Tibial artery (tissue), 4 donors: ENCODE measurements around the gene EIPR1.

ENCODE experiments used
- DNase-seq, 2 donors: peaks; one replicate each; pipeline ENCODE4 v3.0.0-alpha.2; 2019
- H3K27ac ChIP-seq, 2 donors: fragments of 200-600 bp; sonication (generic) in 1 of 2; 1 replicate in 1 of 2; 2 replicates in 1 of 2; pipeline ENCODE4 v1.5.1; 2018 to 2019; ENCODE audit warnings: mild to moderate bottlenecking in 1 of 2
- H3K27me3 ChIP-seq, 2 donors: fragments of 200-600 bp; sonication (generic) in 1 of 2; one replicate each; pipeline versions ENCODE4 v1.5.1 to v1.6.0; 2016 to 2019
- H3K36me3 ChIP-seq, 3 donors: fragments of 200-600 bp; sonication (generic) in 2 of 3; one replicate each; pipeline ENCODE4 v1.5.1; 2016 to 2019; ENCODE audit warnings: mild to moderate bottlenecking in 2 of 3
- H3K4me1 ChIP-seq, 4 donors: fragments of 200-600 bp; sonication (generic) in 2 of 4; 1 replicate in 3 of 4; 2 replicates in 1 of 4; pipeline ENCODE4 v1.5.1; 2016 to 2019
- H3K4me3 ChIP-seq, 2 donors: fragments of 200-600 bp; sonication (generic) in 1 of 2; 1 replicate in 1 of 2; 2 replicates in 1 of 2; pipeline ENCODE4 v1.5.1; 2018 to 2019; ENCODE audit warnings: mild to moderate bottlenecking in 2 of 2
- H3K9me3 ChIP-seq, 3 donors: fragments of 200-600 bp; sonication (generic) in 1 of 3; one replicate each; pipeline ENCODE4 v1.5.1; 2016 to 2019
- CTCF ChIP-seq, 2 experiments: fragments of 200-600 bp in 1 of 2; fragments of 450-650 bp in 1 of 2; IDR thresholded peaks; one replicate each; pipeline ENCODE4 v1.5.1; 2017 to 2019; ENCODE audit warnings: antibody characterized with exemption in 2 of 2, mild to moderate bottlenecking in 1 of 2, moderate library complexity in 1 of 2
- intact Hi-C: fragments of 100-400 bp; cut with DNase I; formaldehyde crosslinking; loops from one replicate; pipeline ENCODE4 v1.15.0; 2023; ENCODE audit warnings: low total_unique reads

Gene EIPR1

GRCh38 chr2:3280197-3280596 lies 97.4 kb downstream of the EIPR1 start:
- H3K4me1 ChIP-seq: peaks cover 0 to 5% (median 0%) of the 10 kb centered on the region in 4 donors
- no peaks in the 10 kb centered on the region for H3K36me3 ChIP-seq
- peak in 1 of 2 donors; percentile 15 for DNase-seq
- no peak overlapping the region for H3K27ac ChIP-seq
- H3K4me3 ChIP-seq: no peak overlapping the region
- intact Hi-C loops: no loop called here
- peaks cover 0 to 13% (median 0%) of the 10 kb centered on the region in 3 donors for H3K9me3 ChIP-seq
- no peak for TF ChIP-seq CTCF (IDR thresholded peaks at IDR 0.05)
- H3K27me3 ChIP-seq: no peaks in the 10 kb centered on the region

GRCh38 chr2:3279236-3279960 lies 98.2 kb downstream of the EIPR1 start:
- Histone ChIP-seq H3K27ac (no peak overlapping the region), H3K27me3 (no peaks in the 10 kb centered on the region), H3K4me3 (no peak overlapping the region), H3K9me3 (peaks cover 0 to 13% (median 0%) of the 10 kb centered on the region in 3 donors), H3K36me3 (no peaks in the 10 kb centered on the region), H3K4me1 (peaks cover 0 to 5% (median 0%) of the 10 kb centered on the region in 4 donors)
- TF ChIP-seq CTCF (IDR thresholded peaks at IDR 0.05): no peak
- DNase-seq: peak in 1 of 2 donors; percentile 7
- intact Hi-C loops: no loop called here

- DNase-seq: peak in 1 of 2 donors; percentile 5
- no peak overlapping the region for H3K27ac ChIP-seq
- no peak for TF ChIP-seq CTCF (IDR thresholded peaks at IDR 0.05)
- H3K4me3 ChIP-seq: no peak overlapping the region
- H3K36me3 ChIP-seq: no peaks in the 10 kb centered on the region
- H3K27me3 ChIP-seq: no peaks in the 10 kb centered on the region
- peaks cover 0 to 5% (median 0%) of the 10 kb centered on the region in 4 donors for H3K4me1 ChIP-seq
- intact Hi-C loops: no loop called here
- peaks cover 0 to 13% (median 0%) of the 10 kb centered on the region in 3 donors for H3K9me3 ChIP-seq
Observed at GRCh38 chr2:3278521-3279218, 98.9 kb downstream of the EIPR1 start.

- peaks cover 0 to 13% (median 0%) of the 10 kb centered on the region in 3 donors for H3K9me3 ChIP-seq
- no peaks in the 10 kb centered on the region for H3K27me3 ChIP-seq
- intact Hi-C loops: no loop called here
- DNase-seq: peak in 1 of 2 donors; percentile 7
- no peaks in the 10 kb centered on the region for H3K36me3 ChIP-seq
- no peak overlapping the region for H3K4me3 ChIP-seq
- H3K27ac ChIP-seq: no peak overlapping the region
- H3K4me1 ChIP-seq: peaks cover 0 to 5% (median 0%) of the 10 kb centered on the region in 4 donors
- no peak for TF ChIP-seq CTCF (IDR thresholded peaks at IDR 0.05)
Observed at GRCh38 chr2:3277748-3278520, 99.7 kb downstream of the EIPR1 start.

- Histone ChIP-seq H3K27me3 (no peaks in the 10 kb centered on the region), H3K36me3 (no peaks in the 10 kb centered on the region), H3K4me1 (peaks cover 0 to under 1% (median 0%) of the 10 kb centered on the region in 4 donors), H3K4me3 (no peak overlapping the region), H3K27ac (no peak overlapping the region), H3K9me3 (peaks cover 0 to 13% (median 0%) of the 10 kb centered on the region in 3 donors)
- DNase-seq: peak in 1 of 2 donors; percentile 5
- no peak for TF ChIP-seq CTCF (IDR thresholded peaks at IDR 0.05)
- intact Hi-C loops: no loop called here
Observed at GRCh38 chr2:3277050-3277747, 100.4 kb downstream of the EIPR1 start.
